ENCODE data around the gene ATP2A2.
"Not testable (repeated sequence)": the region's sequence is repeated elsewhere in the genome, so short reads cannot be mapped to it uniquely, and the experiment has no call there.

ATP2A2 gene

GRCh38 chr12:110280779-110281548 is at the start of gene ATP2A2:
TSS of gene ATP2A2 (plus strand) at chr12:110281247. CDS start at chr12:110281790, 543 bp downstream.
- DNase-seq (ENCODE audit: low spot score) = peak; percentile 91

- no peak for DNase-seq (ENCODE audit: low spot score)
These were observed 47.7 kb upstream of the ATP2A2 start for GRCh38 chr12:110233212-110233903.

GRCh38 chr12:110234331-110234751 is 46.7 kb upstream of the ATP2A2 start:
- DNase-seq (ENCODE audit: low spot score) = no peak

GRCh38 chr12:110234755-110235154 is 46.3 kb upstream of the ATP2A2 start:
- no peak for DNase-seq (ENCODE audit: low spot score)

- no peak for DNase-seq (ENCODE audit: low spot score)
These were observed 45.7 kb upstream of the ATP2A2 start for GRCh38 chr12:110235383-110235782.

GRCh38 chr12:110243227-110243626 is 37.8 kb upstream of the ATP2A2 start:
- no peak for DNase-seq (ENCODE audit: low spot score)

- DNase-seq (ENCODE audit: low spot score) = no peak
These were observed 36.7 kb upstream of the ATP2A2 start for GRCh38 chr12:110244372-110244771.

GRCh38 chr12:110244829-110245228 is 36.2 kb upstream of the ATP2A2 start:
- no peak for DNase-seq (ENCODE audit: low spot score)

- peak; percentile 52 for DNase-seq (ENCODE audit: low spot score)
These were observed 35.7 kb upstream of the ATP2A2 start for GRCh38 chr12:110245369-110245772.

GRCh38 chr12:110246636-110247339 is 34.3 kb upstream of the ATP2A2 start:
- DNase-seq (ENCODE audit: low spot score) = no peak

- DNase-seq (ENCODE audit: low spot score) = no peak
These were observed 33.5 kb upstream of the ATP2A2 start for GRCh38 chr12:110247340-110248095.

- no peak for DNase-seq (ENCODE audit: low spot score)
These were observed 33.0 kb upstream of the ATP2A2 start for GRCh38 chr12:110248096-110248447.

- no peak for DNase-seq (ENCODE audit: low spot score)
These were observed 31.9 kb upstream of the ATP2A2 start for GRCh38 chr12:110249105-110249504.

- no peak for DNase-seq (ENCODE audit: low spot score)
These were observed 31.3 kb upstream of the ATP2A2 start for GRCh38 chr12:110249716-110250225.

- DNase-seq (ENCODE audit: low spot score) = no peak
These were observed 29.7 kb upstream of the ATP2A2 start for GRCh38 chr12:110251381-110251780.

GRCh38 chr12:110252716-110253115 is 28.3 kb upstream of the ATP2A2 start:
- no peak for DNase-seq (ENCODE audit: low spot score)

GRCh38 chr12:110253176-110253575 is 27.9 kb upstream of the ATP2A2 start:
- DNase-seq (ENCODE audit: low spot score) = no peak

- DNase-seq (ENCODE audit: low spot score) = no peak
These were observed 26.0 kb upstream of the ATP2A2 start for GRCh38 chr12:110254971-110255540.

GRCh38 chr12:110255890-110256456 is 25.1 kb upstream of the ATP2A2 start:
- DNase-seq (ENCODE audit: low spot score) = not testable (repeated sequence)

GRCh38 chr12:110256780-110257431 is 24.1 kb upstream of the ATP2A2 start:
- no peak for DNase-seq (ENCODE audit: low spot score)

GRCh38 chr12:110258466-110258865 is 22.6 kb upstream of the ATP2A2 start:
- no peak for DNase-seq (ENCODE audit: low spot score)

All from CD4-positive, alpha-beta T cell treated with Interleukin-15 for 4 hours (primary cell).